ENCODE data around the gene ANO10.

DNA sequence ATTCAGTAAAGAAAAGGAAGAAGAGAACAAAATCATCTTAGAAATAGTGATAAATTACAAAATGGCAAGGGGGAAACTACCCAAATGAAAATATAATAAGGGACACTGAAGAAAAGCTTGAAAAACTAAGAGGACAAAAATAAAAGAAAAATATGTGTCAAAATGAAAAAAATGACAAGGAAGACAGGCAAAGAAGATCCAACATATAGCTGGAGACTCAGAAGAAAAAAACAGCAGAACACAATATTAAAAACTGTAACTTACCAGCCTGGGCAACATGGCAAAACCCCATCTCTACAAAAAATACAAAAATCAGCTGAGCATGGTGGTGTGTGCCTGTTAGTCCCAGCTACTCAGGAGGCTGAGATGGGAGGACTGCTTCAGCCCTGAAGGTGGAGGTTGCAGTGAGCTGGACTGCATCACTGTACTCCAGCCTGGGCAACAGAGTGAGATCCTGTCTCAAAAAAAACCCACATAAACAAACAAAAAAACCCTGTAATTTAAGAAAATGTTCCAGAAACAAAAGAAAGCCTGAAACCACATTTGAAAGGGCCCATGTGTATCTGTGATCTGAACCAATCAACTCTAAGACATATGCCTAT is 93.2 kb downstream of the ANO10 start:
- TF ChIP-seq, protein P1, sequence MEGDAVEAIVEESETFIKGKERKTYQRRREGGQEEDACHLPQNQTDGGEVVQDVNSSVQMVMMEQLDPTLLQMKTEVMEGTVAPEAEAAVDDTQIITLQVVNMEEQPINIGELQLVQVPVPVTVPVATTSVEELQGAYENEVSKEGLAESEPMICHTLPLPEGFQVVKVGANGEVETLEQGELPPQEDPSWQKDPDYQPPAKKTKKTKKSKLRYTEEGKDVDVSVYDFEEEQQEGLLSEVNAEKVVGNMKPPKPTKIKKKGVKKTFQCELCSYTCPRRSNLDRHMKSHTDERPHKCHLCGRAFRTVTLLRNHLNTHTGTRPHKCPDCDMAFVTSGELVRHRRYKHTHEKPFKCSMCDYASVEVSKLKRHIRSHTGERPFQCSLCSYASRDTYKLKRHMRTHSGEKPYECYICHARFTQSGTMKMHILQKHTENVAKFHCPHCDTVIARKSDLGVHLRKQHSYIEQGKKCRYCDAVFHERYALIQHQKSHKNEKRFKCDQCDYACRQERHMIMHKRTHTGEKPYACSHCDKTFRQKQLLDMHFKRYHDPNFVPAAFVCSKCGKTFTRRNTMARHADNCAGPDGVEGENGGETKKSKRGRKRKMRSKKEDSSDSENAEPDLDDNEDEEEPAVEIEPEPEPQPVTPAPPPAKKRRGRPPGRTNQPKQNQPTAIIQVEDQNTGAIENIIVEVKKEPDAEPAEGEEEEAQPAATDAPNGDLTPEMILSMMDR (IDR thresholded peaks at IDR 0.05; ENCODE audit: borderline replicate concordance, extremely low read depth, low read length, poor library complexity, severe bottlenecking): no peak
- no peak for TF ChIP-seq EZH2 (IDR thresholded peaks at IDR 0.05; ENCODE audit: borderline replicate concordance, low read depth, low read length, severe bottlenecking)

Measured in DND-41 (cell line).